Measurements from ENCODE around the gene TSTD1.

TSTD1 gene, protein sequence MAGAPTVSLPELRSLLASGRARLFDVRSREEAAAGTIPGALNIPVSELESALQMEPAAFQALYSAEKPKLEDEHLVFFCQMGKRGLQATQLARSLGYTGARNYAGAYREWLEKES

DNA sequence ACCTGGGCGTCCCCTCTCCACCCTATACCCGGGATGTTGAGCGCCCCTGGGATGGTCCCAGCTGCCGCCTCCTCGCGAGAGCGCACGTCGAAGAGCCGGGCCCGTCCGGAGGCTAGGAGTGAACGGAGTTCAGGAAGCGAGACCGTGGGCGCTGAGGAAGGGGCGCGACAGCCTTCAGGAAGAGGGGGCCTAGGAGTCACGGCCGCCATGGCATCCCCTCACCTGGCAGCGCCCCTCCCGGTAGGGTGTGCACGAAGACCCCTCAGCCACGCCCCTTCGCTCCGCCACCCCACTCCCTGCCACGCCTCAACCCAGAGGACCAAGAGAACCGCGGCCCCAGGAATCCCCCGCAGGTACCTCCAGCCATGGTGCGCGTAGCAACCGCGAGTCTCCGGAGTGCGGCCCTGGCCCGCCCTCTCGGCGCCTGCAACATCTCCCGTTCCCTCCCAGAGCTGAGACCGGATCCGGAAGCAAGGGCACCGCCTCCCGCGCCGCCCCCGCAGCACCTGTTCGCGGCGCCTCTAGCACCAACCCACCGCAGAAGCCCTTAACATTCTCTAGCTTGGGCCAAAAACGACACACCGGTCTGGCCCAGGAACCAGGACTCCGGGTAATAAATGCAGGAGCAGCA lies at the start of gene TSTD1:
TSS of gene TSTD1 (minus strand) at position 442 of the 631 bp plus-strand sequence. CDS start at position 367, 75 bp downstream.
- peak; percentile 82 to 84 for DNase-seq

DNA sequence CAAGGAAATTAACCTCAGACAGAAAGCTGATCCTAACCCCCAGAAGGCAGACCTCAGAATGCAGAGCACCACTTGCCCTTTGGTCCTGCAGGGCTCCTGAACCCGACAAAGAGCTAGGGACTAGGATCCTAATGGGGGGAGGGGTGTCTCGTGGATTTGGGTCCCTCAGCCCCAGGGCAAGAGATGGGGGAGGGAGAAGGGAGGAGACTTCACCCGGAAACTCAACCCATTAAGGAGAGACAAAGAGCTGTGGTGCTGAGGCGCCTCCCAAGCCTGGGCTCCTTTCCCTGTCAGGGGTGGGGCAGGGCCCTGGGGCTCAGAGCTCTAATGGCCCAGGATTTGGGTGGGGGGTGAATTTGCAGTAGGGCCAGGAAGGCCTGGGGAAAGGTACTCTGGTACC lies 47.7 kb upstream of the TSTD1 start:
- no peak for DNase-seq

DNA sequence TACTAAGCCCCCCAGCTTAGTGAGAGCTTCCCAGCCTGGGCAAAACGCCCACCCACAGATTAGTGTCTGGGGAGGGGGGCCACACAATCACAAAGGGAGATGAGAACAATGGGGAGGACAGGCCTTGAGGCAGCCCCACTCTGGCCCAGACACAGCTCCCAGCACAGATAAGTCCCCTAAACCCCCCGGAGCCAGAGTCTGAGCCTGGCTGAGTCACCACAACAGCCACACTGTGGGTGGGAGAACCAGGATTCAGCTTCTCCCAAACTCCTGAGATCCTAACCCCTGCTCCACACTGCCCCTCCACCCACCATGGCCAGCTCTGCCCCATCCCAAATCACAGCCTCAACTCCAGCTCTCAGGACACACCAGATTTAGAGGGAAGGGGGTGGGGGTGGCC lies 46.4 kb upstream of the TSTD1 start:
- no peak for DNase-seq

DNA sequence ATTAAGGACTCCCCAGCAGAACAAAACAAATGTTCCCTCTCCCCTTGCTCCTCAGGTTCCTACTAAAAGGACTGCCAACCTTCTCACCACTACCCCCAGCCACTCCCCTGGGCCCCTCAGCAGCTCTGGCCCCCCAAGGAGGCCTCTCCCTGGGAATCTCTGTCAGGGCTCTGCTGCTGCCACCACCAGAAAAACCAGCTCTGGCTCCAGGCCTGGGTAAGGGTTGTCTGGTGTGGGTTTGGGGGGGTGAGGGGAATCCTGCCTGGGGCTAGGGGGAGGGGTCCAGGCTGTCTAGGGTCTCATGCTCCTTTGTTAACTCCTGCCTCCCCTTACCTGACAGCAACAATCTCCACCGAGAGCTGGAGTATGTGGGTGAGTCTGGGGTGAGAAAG lies 45.8 kb upstream of the TSTD1 start:
- no peak for DNase-seq

DNA sequence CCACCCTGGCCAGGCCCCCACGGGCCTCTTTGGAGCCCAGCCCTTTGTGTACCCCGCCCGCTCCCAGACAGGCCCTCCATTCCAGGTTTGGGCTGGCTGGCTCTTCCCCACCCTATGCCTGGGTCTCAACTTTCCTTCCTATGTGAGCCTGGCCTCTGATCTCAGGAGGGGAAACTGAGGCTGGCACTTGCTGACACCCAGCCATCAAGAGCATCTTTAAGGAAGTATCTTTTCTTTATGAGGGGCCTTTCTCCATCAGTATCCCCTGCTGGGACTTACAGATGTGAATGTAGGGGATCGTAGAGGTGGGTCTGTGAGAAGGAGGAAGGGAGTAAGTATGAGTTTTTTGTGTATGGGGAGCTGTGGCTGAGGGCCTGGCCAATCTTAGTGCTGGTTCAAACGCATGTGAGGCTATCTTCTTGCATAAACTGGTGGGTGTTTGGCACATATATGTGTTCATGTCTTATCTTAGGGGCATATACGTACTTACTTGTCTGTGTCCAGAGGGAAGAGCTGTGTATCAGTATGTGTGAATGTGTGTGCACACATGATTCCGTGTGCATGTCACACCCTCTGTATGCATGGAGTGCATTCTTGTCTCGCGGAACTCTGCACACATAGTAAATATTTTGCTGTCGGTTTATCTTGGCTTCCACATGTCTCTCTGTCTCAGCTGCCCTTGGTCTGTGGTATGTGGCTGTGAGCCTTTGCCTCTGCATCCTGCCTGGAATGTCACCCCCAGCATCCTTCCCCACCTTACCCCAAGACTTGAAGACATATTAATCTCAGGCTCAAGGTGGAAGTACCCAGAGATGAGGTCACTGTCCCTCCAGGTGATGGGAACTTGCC lies 45.2 kb upstream of the TSTD1 start:
- DNase-seq: no peak

DNA sequence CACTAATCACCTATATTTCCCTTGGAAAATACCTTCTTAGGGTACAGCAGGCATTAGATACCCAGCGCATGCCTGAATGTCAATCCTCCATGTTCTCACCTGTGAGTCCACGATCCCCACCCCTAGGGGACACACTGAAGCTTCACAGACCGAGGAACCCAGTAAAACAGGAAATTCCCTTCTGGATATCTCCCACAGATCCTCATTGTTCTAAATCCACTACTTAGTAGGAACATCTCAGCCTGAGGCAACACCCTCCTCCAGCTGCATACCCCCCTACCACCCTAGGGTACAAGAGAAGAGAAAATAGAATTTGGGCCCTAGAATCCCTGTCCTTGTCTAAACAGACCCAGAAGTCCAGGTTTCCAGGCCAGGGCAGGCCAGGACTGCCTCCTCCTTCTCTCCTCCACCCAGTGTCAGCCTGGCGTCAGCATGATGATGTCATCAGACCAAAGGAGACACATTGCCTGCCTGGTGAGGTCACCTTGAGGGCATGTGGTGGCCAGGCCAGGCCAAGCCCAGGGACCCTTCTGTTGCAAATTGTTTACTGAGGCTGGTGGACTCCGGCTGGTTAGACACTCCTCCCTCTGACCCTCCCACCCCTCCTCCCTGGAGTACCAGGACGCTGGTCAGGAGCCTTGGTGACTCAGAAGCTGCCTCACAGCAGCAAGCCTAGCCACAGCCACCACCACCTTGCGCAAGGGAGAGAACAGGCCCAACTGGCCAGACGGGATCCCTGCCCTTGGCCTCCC lies 44.4 kb upstream of the TSTD1 start:
- DNase-seq: no peak

DNA sequence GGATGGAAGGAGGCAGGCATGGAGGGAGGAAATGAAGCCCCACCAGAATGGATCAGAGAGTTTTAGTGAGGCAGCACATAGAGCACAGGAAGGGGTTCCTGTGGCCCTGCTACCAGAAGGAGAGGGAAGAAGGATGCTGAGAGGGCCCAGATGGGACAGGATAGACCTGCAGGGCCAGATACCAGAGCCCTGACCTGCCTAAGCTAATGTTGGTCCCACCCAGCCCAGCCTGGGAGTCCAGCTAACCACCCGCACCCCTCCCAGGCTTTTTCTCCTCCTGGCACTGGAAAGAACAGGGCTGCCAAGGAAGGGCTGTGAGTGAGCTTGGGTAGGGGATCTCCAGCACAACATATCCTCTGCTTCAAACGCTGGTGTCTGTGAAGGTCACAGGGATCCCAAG lies 43.7 kb upstream of the TSTD1 start:
- no peak for DNase-seq

DNA sequence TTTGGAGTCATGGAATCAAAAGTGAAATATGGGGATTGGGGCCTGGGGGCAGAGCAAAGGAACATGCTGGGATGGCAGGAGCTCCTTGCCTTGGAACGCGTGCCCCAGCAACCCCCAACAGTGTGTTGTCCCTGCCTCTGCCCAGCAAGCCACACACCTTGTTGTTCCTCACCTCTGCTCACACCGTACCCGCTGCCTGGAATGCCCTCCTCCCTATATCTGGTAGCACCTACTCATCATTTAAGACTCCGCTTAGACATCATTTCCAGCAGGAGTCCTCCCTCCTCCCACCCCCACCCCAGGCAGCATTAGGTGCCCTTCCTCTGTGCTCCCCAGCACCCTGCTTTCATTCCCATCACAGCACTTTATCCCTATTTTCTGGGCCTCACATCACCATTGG lies 42.8 kb upstream of the TSTD1 start:
- no peak for DNase-seq

DNA sequence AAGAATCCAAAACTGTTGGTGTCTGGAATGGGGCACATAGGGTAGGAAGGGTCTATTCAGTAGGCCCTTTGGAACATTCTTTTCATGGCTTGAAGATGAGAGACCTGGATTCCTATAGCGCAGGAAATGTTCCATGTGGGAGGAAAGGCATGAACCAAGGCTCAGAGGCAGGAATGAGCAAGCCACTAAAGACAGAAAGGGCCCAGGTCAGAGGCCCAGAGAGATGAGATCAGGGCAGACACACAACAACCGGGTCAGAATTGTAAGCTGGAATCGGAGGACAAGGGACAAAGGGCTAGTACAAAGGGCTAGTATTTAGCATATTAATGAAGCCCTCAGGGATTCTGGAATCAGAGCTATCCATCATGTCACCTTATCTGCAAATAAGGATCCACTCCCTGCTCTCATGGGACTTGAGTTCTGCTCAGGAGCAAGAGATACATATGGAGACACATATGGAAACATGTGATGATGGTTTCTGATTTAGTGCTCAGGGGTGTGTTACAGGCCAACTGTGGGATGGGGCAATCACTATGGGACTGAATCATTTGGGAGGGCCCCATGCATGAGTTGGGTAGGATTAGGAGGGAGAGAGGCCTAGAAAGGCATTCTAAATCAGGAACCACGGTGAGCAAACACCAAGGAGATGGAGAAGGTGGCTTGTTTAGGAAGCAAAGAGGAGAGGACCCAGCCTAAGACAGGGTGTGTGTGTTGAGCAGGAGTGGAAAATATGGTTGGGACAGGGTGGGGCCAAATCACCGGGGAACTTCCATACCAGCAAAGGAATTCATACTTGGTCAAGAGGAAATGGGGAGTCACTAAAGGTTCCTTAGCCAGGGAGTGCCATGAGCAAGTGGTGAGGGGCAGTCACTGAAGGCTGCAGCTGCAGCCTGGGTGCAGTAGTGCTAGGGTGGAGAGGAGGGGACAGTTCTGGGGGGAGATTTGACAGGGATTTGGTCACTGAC lies 42.0 kb upstream of the TSTD1 start:
- DNase-seq: no peak

DNA sequence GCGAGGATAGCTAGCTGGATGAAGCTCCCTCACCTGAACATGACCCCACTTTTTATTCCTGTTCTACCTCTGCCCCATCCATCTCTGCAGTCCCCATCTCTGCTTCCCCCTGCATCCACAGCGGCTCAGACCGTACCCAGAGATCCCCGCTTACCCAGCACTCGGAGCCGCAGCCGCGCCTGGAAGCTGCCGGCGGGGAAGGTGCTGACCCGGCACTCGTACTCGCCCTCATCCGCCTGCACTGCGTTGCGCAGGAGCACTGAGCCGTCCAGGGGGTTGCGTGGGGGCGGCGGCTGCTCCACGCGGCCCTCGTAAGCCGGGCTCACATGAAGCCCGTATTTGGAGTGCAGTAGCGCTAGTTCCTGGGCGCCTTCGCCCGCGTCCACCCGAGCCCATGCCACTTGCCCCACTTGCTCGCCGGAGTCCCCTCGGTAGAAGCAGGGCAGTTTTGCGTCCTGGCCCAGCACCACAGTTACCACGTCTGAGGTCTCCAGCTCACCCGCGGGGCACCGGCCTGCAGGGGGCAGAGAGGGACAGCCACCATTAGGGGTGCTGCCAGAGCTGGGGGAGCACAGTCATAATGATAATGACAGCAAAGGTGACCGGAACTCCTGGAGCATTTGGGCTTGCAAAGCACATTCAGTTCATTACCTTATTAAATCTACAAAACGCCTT lies 40.8 kb upstream of the TSTD1 start:
- no peak for DNase-seq

DNA sequence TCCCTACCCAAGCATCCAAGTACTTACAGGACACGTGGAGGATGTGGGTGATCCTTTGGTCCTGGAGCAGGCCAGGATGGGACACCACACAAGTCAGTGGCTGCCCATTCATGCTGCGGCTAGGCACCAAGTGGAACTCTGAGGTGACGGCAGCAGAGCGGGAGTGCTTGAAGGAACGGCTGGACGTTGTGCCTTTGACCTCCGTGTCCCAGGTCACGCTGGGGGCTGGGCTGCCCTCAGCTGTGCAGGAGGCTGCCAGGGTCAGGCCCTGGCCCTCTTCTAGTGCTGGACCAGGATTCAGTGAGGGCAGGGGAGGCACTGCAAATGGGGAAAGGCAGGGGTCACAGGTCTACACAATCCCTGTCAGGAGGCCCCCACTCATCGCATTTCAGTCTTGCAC lies 38.7 kb upstream of the TSTD1 start:
- DNase-seq: no peak

DNA sequence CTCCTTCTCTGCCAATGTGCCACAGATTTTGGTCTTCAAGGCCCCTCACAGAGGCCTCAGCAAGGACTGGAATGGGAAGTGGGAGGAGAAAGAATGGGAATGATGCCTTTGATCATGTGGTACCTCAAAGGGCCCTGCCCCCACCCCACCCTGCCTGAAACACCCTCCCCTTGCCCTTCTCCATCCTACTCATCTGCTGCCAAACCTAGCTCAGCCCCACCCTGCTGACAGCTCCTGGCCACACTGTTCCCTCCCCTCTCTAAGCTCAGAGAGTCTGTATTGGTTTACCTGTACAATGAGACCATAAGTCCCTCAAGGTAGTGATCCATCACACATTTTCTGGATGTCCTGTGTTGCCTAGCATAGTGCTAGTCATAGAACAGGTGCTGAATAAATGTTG lies 37.6 kb upstream of the TSTD1 start:
- no peak for DNase-seq

DNA sequence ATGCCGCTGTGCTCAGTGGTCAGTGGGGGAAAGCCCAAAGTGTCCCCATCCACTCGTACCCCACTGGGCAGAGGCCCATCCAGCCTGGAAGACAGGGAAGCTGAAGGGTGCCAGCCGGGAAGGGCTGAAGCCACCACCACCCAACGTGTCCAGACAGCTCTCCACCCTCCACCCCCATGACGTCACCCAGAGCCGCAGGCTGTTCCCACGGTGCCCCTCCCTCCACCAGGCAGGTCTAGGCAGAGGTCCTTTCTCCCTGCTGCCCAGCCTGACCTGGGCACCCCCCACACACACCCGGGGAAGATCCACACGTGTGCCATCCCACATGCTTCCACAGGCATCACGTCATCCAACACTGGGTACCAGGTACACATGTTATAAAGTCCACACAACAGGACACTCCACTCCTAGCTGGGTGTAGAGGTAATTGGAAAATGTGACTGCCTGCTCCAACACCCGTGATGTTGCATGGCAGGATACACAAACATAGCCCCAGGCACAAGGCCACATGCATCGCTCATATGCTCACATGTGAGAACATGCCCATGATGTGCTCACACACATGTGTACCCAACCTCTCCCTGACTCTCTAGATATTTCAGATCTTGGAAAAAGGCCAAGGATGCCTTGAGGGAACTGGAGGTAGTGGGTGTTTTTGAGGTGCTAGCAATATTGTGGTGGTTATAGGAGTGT lies 36.1 kb upstream of the TSTD1 start:
- no peak for DNase-seq

DNA sequence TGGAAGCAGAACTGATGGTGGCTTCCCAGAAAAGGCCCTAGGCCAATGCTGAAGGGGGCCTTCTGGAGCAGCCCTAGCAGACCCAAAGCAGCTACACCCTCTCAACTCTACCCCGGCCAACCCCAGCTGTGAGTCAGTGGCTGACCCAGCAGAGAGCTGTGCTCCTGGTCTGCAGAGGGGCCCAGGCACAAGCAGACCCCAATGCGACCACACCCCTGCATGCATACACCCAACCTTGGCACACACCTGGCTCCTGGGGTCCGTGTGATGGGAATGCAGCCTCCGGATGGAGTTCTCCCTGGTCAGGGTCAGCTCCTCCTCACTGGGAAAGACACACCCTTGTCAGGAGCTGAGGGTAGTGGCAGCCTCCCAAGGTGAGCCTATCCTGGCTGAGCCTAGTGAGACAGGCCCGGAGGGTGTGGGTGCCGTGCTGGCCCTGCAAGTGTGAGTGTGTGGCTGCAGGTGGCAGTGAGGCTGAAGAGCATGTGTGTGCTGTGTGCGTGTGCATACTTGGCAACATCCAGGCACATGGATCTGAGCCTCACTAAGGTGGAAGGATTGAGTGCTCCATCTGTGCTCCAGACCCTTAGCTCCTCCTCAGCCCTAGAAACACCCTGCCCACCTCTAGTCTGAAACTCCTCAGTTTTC lies 34.8 kb upstream of the TSTD1 start:
- no peak for DNase-seq

DNA sequence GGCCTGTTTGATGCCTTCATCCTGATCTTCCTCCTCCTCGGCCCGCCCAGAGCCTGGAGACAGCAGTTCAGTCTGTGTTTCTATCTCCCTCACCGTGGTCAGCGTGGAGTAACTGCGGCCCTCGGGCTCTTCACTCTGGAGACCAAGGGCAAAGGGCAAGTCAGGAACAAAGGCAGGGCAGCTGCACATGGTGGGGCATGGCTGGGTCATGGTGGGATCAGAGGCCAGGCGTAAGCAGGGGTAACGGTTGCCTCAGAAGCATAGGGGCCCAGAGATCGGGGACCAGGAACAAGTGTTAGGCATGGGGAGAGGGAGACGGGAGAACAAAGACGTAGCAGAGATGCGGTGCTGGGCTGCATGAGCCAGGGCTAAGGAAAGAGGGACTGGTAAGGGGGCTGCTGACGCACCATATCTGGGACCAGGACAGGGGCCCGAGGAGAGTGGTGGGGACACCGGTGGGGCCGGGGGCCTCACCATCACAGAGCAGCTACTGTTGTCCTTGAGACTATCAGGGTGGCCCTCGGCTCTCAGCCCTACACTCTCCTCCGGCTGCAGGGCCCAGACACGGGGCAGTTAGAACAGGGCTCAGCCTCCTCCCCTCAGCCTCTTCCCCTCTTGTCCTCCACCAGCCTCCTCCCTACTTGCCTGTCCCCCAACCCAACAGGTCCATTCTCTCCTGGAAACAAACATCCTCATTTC lies 34.1 kb upstream of the TSTD1 start:
- no peak for DNase-seq

DNA sequence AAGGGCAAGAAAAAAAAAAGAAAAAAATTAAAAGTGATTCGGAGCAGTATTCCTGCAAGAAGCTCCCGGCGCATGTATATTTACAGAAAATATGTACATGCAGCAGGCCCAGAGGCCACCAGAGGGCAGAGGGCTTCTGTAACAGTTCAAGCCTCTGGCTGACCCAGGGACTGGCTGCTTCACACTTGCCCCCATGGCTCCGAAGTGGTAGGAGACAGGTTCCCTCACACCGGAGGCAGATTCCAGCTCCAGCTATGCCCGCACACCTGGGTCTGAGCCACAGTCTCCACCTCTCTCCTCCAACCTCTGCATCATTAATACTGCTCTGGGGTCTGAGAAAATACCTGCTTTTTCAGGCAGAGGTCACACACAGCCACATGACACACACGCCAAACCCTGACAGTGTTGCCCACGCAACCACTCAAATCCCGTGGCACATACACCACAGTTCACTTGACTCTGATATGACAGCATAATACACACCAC lies 33.2 kb upstream of the TSTD1 start:
- peak; percentile 37 to 49 for DNase-seq

DNA sequence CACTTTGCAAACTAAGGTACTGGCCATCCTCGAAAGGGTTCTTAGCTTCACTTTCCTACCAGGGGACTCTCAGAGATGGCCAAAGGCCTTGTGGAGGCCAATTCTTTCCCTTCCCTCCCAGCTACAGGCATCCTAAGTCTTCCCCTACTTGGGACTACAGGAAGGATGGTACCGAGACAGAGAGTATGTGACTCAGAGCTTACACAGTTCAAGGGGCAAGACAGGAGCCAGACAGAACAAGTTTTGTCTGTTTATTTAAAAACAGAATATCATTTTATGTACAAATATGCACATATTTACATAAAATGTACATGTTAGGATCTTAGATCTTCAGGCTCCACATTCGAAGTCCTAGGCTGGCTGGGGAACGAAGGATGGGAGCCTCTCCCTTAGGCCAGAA lies 32.0 kb upstream of the TSTD1 start:
- no peak for DNase-seq

DNA sequence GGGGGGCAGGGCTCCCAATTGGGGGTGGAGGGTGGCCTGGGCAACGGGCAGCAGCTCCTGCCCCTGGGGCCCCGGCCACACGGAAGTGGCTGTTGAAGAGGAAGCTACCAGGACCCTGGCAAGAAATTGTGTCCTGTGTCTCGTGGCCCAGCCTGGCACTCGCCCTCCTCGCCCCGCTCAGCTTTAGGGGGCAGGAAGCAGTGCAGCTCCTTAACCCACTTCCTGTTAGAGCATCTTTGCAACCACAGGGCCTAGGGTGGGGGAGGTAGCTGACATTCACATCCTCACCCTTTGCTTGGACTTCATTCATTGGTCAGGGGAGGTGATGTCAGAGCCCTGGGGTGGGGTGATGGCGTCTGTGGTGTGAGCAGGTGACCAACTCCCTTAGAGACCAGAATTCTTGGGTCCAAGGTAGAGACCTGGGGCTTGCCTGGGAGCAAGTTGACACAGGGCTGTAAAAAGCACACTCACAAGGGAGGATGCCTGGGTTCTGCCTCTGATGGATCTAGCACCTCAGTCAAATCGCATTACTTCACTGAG lies 31.0 kb upstream of the TSTD1 start, which contains the start of gene ARHGAP30:
TSS of gene ARHGAP30 (minus strand) at position 161 of the 540 bp plus-strand sequence. CDS start 267 bp downstream, outside the sequence.
- peak; percentile 75 to 77 for DNase-seq

DNA sequence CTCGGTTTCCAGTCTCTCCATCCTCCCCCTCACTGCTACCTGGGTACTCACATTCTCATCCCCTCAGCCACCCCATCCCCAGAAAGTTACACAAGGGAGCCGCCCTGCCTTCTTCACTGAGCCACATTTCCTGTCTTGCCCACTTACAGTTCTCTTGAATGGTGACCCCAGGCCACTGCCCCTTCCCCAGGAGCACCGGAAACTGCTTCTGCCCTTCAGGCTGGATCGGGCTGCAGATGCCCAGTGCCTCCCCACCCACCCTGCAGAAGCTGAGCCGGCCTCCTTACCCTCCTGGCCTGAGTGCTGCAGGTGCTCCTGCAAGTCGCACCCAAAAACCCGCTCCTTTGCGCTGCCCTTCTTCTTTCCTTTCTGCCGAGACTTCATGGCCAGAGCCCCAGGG lies 30.5 kb upstream of the TSTD1 start:
- DNase-seq: no peak

Data from activated CD4-positive, alpha-beta T cell treated with anti-CD3 and anti-CD28 coated beads for 4 hours (primary cell).